ENCODE data around the gene NEBL.

NEBL gene

GRCh38 chr10:20797290-20797689, 99.8 kb downstream of the NEBL start:
- no peak for DNase-seq

GRCh38 chr10:20795391-20795790, 101.7 kb downstream of the NEBL start:
- no peak for DNase-seq

DNA sequence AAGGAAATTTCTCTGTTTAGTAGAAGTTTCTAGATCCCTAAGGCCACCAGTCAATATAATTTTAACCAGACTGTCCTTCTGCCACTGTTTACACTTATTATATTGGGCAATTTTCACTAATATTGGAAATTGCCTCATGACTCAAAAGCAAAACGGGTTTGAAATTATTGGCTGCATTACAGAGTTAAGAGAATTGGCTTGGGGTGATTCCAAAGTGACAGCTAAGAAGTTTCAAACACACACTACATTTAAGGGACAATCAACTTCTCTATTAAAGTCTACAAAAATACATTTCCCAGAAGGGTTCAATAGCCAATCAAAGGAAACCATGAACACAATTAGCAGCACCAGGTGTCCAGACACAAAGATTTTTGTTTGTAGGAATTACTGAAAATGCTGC, 111.9 kb downstream of the NEBL start:
- DNase-seq, result no peak

DNA sequence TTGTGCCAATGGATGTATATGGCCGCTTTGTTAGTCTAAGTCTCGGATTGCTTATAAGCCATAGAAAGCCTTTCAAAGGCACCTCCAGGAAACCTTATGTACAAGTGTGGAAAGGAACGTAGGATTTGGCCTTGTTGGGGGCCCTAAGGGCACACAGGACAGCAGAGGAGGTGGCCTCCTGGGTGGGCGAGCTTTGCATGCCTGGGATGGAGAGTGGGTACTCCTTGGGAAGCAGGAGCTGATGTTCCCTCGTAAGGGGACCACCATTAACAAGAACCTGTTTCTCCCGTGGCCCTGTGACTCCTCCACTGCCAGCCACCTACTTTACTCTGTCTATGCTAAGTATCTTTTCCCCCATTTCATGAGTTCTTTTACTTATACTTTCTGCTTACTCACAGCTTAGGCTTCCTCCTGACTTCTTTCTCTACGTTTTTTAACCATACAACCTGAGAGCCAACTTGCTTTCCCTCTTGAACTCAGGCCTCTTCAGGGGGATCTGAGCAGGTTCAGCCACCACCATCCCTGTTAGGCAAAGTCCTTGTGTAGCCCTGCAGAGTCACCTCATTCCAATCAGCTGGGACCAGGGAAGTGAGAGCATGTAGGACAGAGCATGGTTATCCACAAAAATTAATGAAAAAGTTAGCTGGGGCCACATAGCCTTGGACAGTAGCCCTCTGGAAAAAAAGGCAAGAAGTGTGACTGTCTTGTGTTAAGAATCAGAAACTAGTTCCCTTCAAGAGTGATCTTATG, 118.9 kb downstream of the NEBL start:
- no peak for DNase-seq

DNA sequence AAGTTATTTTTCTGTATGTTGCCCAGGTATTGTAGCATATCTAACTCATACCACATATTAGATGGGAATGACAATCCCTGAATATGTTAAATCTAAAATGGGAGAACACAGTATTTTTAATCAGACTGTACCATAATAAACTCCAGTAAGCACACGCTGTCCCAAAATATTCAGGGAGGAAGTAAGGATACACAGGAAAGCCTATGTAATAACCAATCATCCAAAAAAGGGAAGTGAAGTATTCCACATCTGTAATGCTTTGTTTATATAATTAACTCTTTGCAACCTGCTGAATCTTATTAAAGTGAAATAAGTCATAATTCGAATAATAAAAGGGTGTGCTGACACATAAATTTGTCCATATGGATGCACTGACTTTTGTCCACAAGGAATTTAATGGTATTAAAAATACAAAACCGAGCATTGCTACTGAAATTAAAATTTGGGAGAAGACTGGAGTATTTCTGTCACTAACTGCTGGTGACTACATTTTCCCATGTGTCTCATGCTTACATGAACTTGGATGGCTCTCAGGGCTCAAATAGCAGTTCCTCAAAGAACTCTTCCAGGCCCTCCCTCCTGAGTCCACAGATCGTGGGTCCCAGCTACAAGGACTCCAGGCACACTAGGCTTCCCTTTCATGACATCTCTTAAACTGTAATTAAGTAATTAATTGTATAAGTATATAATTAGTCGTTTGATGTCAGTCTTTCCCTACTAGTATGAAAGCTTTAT, 120.6 kb downstream of the NEBL start:
- DNase-seq, result no peak

DNA sequence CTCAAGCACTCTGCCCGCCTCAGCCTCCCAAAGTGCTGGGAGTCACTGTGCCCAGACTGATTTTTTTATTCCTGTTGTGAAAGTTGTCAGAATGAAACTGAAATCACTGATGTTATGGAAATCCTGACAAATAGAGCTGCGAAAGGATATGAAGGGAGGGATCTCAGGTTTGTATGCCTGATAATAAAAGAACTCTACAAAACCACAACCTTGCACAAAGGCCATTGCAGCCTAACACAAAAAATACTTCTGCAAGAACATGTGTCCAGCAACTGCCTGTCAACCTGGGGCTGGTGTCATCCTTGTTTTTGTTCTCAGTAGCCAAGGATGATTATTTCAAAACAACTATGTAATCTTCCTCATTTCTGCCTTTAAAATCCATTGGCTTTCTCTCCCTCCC, 126.1 kb downstream of the NEBL start:
- DNase-seq, result no peak

DNA sequence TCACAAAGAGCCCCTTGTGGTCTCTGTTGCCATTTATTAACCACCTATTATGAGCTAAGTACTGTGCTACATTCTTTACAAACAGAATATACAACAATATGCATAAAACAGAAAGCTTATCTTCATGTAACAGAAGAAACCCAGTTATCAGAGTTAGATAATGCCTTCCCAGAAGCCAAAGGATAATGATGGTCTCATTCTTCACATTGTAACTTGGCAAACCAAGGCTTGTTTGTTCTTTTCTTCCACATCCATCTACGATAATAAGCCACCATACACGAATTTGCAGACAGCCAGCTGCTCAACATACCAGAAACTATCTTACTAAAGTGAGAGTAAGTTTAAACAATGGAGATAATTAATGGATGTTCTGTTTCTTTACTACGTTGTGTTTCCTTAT, 127.6 kb downstream of the NEBL start:
- DNase-seq, result no peak

GRCh38 chr10:20768843-20769242, 128.3 kb downstream of the NEBL start:
- peak in 1 of 56 donors; percentile 17 for DNase-seq

GRCh38 chr10:20767028-20767427, 130.1 kb downstream of the NEBL start:
- DNase-seq, result no peak

DNA sequence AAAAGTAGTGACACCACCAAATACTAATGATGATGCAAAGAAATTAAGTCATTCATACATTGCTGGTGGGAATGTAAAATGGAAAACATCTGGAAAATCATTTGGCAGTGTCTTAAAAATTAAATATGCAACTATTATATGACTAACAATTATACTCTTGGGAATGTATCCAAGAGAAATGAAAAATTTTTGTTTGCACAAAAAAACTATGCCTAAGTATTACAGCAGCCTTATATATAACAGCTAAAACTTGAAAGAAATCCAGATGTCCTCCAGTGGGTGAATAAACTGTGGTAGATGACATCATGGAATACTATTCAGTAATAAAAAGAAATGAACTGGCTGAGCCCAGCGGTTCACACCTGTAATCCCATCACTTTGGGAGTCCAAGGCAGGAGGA, 132.0 kb downstream of the NEBL start:
- no peak for DNase-seq

DNA sequence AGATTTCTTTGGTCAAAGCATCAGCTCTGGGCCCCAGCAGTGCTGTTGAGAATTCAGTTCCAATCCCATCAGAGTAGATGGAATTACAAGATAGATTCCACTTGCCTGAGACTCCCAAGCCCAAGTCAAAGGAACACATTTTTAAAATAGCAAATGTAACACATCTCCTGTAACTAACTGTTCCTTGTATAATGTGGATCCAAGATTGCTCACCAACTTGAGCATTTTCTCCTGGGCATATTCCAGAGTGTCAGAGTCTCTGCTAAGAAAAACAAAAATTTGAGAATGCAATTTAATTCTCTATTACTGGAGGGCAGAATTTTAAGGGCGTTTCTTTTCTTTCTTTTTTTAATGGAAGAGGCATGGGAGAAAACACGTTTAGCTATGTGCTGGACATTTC, 136.7 kb downstream of the NEBL start:
- no peak for DNase-seq

GRCh38 chr10:20748551-20748950, 148.6 kb downstream of the NEBL start:
- DNase-seq, result no peak

DNA sequence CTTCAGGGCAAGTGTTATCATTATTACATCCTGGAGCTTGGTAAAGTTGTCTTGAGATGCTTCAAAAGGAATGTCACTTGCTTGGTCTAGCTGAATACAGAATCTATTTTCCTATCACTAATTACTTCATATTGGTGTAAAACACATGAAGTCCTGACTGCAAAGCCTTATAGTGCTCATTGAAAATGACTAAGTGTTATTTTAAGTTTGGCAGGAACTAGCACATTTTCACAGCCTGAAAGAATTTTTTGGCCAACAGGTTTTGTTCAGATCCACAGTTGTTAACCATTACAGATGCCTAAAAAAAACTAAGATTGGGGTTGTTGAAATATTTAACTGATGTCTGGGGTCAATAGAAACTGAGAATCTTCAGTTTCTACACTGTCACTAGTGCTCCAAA, 149.3 kb downstream of the NEBL start:
- no peak for DNase-seq

GRCh38 chr10:20746856-20747255, 150.3 kb downstream of the NEBL start:
- DNase-seq, result no peak

DNA sequence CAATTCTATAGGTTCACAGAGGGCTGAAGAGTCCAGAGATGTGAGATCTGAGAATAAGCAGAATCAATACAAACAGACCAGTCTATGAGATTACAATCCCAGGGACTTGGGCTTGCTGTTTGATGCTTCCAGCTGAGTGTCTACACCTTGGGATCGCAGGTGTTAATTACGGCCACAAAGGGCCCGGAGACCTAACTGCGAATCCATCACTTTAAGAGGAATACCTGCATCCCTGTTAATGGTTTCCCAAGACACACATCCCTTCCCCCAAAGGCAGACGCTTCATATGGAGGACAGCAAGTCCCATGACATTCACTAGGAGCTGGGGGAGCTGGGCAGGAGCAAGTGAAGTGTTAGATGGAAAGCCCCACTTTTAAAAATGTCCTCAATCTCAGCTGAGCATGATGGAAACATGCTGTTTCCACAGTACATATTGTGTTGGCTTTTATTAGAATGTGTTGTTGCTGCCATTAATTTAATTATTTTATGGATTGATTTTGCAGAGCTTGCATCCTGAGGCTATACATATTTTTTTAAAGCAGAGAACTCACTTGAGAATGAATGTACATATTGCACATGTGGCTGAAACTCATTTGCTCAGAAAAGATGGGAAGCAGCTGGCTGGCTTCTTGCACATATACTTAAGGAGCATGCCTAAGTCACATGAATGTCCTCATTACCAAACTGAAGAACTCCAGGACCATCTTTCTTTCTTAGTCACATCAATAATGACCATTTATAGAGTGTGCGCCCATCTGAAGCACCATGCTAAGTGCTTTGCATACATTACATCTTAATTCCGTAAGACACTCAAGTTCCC, 151.3 kb downstream of the NEBL start:
- DNase-seq, result no peak

GRCh38 chr10:20744821-20745220, 152.3 kb downstream of the NEBL start:
- no peak for DNase-seq

GRCh38 chr10:20743942-20744341, 153.2 kb downstream of the NEBL start:
- DNase-seq, result no peak

GRCh38 chr10:20742737-20743541, 154.2 kb downstream of the NEBL start:
- DNase-seq, result no peak

- DNase-seq, result no peak
Measured at GRCh38 chr10:20740120-20740519, 157.0 kb downstream of the NEBL start.

DNA sequence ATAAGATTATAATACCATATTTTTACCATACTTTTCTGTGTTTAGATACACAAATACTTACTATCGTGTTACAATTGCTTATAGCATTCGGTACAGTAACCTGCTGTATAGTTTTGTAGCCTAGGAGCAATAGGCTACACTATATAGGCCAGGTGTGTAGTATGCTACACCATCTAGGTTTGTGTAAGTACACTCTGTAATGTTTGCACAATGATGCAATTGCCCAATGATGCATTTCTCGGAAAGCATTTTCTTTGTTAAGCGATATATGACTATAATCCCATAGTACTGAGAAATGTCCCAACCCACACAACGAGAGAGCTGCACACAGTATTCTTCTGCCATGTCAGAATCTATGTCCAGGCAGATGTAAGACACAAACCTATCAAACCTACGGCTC, 160.0 kb downstream of the NEBL start:
- no peak for DNase-seq
